NCI-H2081 (cell line): Measurements from ENCODE around the gene HDAC8.
A peak's percentile ranks its signal among the peaks of the same experiment; 100 is the strongest.
"Not testable (repeated sequence)": the region's sequence is repeated elsewhere in the genome, so short reads cannot be mapped to it uniquely, and the experiment has no call there.

ENCODE experiments used
- DNase-seq, 2 experiments: peaks; one replicate each; lab custom pipeline; 2025; lab: John Stamatoyannopoulos, UW

HDAC8 gene

GRCh38 chrX:72572248-72573157, at the start of gene HDAC8:
Gene HDAC8 (minus strand): TSS chrX:72572843. CDS start chrX:72572761, 82 bp downstream.
- DNase-seq = peak; percentile 58 to 83

GRCh38 chrX:72621625-72622485, 49.2 kb upstream of the HDAC8 start:
- no peak for DNase-seq

GRCh38 chrX:72621163-72621562, 48.5 kb upstream of the HDAC8 start:
- DNase-seq = no peak

DNA sequence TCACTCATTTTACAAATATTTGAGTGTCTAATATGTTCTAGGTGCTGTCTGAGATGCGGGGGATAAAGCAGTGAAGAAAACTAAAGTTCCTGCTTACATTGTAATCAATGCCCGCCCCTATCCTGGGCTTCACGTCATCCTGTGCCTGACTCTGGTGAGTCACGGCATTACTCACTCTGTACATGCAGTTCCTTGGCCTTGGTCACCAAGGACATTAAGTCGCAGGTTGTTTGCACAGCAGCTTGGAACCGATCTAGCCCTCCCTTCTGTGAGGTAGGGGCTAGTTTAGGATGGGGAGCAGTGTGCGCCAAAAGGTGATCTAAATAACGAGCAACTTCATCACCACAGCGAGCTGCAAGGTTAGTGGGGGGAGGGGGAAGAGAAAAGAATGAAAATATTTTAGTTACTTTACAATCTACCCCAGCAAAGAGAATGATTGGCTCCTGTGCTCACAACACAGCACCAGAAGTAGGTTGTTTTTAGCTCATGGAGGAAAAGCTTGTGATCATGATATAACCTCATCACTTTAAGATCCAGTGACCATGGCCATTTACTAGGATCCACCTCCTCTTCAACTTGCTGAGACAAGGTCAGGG, 48.0 kb upstream of the HDAC8 start:
- no peak for DNase-seq

GRCh38 chrX:72609313-72609712, 36.7 kb upstream of the HDAC8 start:
- DNase-seq = no peak

GRCh38 chrX:72604705-72605104, 32.1 kb upstream of the HDAC8 start:
- DNase-seq = no peak

DNA sequence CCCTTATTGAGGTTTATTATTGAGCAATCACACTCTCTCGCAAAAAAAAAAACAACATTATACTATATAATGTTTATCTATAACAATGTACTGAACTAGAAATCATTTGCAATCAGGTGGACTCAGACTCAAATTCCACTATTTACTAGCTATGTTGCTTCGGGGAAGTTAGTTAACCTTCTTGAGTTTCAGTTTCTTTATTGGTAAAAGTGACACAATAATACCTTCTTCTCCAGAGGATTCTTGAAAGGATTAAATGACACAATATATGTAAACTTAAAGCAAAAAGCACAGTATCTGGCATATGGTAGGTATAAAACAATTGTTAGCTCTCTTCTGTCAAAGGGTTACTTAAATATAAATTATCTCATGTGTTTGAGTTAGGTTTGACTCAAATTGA, 31.5 kb upstream of the HDAC8 start:
- DNase-seq = no peak

GRCh38 chrX:72591038-72591437, 18.4 kb upstream of the HDAC8 start:
- DNase-seq = not testable (repeated sequence)

DNA sequence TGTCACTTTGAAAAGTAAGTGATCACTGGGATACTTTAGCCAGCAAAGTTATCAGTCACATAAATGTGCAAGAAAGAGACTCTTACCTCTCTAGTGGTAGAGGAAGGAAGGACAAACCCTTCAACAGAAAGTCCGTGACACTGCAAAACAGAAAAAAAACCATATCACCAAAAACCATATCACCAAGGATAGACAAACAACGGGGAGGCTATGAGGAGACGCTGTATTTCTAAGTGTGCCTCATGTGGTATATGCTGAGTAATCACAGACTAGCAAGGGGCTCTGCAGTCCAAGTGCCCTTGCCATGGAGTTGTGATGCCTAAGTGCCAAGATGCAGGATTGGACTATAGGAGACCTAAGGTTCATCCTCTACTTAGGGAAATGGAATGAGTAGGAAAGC, 11.5 kb upstream of the HDAC8 start:
- DNase-seq = no peak

DNA sequence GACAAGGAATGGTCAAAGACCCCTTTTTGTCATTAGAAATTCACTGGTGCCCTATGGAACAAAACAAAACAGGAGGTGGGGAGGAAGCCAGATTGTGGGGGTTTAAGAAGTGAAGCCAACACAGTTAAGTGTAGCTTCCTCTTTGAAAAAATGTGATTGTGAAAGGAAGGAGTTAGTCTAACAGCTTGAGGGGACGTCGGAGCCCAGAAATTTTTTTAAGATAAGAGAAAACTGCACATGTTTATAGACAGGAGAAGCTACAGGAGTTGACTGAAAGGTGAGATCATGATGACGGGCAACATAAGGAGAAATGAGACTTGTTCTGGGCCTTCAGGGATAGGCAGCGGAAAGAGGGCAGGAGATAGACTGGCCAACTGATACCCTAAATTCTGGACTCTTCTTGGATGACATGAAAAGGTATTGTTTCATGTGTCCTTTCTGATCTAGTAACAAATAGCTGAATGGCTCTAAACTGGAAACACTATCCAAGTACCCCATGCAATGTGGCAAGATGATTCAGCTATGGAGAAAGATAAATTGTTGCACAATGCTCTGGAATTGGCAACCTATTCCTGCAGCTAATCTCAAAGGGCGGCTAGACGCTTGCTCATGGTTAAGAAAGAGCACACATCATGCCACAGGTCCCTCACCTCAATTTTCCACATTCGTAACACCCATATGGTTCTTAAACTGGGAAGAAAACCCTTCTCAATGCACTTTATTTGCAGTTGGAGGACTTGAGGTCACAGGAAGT, 3.7 kb upstream of the HDAC8 start:
- DNase-seq = no peak

GRCh38 chrX:72573158-72573511, 492 bp upstream of the HDAC8 start:
- DNase-seq = no peak

DNA sequence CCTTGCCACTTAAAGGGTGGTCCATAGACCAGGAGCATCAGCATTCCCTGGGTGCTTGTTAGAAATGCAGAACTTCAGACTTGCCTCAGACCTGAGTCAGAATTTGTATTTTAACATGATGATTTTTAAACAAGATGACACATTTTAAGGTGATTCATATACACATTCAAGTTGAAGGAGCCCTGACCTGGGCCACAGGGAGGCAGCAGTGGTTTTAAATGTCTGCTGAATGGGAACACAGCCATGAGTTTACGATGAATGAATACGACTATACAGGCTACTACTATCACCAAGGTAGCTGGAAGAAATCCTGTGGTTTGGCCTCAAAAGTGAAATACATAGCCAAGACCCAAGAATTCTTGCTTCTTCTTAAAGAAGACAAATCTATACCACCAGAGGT, 2.9 kb downstream of the HDAC8 start:
- no peak for DNase-seq

GRCh38 chrX:72568406-72569092, 4.1 kb downstream of the HDAC8 start:
- DNase-seq = no peak

DNA sequence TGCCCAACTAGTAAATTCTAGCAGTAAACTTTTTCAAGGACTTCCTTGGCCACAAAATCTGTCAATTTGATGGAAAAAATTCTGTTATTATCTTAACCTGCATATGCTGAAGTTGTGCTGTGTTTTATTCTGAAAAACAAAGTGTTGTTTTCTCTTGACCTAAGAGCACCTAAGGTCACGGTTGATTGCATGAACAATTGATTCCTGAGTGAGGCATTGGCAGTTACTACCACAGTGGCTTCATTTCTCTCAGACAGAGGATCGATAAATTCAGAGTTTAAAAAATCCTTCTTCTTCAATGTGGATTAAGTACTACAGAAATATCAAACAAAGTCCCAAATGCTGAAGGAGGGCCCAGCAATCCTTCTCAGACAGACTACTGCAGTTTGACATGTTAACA, 6.2 kb downstream of the HDAC8 start:
- no peak for DNase-seq

DNA sequence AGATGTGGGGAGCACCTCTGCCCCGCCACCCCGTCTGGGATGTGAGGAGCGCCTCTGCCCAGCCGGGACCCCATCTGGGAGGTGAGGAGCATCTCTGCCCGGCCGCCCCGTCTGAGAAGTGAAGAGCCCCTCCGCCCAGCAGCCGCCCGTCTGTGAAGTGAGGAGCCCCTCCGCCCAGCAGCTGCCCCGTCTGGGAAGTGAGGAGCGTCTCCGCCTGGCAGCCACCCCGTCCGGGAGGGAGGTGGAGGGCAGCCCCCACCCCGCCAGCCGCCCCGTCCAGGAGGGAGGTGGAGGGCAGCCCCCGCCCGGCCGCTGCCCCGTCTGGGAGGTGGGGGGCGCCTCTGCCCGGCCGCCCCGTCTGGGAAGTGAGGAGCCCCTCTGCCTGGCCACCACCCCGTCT, 13.0 kb downstream of the HDAC8 start:
- DNase-seq = not testable (repeated sequence)

GRCh38 chrX:72554448-72555140, 18.0 kb downstream of the HDAC8 start:
- no peak for DNase-seq

- not testable (repeated sequence) for DNase-seq
Measured at GRCh38 chrX:72552443-72552842, 20.2 kb downstream of the HDAC8 start.

DNA sequence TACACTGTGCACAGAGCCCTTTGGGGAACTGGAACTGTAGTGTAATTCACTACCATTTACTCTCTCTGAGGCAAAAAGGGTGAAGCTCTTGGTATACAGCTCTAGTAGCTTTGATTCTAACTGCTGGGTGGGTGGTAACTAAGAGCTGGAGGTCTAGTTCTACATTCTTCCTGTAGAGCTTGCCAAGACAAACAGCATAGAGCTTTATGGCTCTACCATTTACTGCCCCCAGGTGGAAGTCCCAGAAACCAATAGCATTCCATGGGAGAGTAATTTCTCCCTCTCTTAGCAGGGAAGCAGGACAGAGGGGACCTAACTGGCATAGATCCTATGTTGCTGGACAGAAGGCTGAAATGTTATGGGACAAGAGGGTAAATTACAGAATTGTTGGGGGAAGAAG, 26.7 kb downstream of the HDAC8 start:
- peak in 1 of 2 experiments; percentile 31 for DNase-seq

- DNase-seq = peak in 1 of 2 experiments; percentile 23
Measured at GRCh38 chrX:72540318-72540717, 32.3 kb downstream of the HDAC8 start.

DNA sequence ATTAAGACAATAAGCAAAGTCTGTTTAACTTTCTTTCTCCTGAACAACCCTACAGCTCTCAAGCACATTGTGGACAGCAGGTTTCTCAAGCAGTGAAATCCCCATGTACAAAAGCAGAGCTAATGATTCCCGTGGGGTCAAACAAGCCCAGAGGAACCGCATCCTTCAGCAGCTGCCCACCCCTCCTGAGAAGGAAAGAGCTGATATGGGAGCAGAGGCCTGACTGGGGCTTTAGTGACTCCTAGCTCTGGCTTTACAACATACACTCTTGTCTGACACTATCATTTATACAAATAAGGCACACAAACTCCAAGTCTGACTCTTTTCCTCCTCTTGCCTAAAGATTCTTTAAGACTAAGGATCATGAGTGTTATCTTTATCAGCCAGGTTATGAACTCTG, 32.8 kb downstream of the HDAC8 start:
- no peak for DNase-seq

DNA sequence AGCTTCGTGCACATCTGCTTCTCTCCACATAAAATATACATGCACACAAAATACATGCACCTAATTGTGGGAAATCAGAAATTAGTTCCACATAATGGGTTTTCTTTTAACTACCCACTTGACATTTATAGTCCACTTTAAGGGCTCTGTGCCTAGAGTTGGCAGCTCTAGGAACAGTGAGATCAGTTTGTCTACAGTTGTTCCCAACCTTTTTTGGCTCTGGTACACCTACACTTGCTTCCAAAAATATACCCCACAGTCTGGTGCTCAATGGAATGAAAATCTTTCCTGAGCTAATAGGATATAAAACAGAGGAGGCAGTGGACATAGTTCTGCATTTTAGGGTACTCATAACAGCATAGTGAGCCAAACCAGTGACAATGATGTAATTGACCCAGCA, 36.1 kb downstream of the HDAC8 start:
- no peak for DNase-seq
